ENCODE data around the gene DIO3.

DIO3 gene

GRCh38 chr14:101598571-101599233 is 37.4 kb downstream of the DIO3 start:
- no peak for DNase-seq (ENCODE audit: low read depth)

GRCh38 chr14:101599234-101599885 is 38.1 kb downstream of the DIO3 start:
- no peak for DNase-seq (ENCODE audit: low read depth)

GRCh38 chr14:101600336-101600890 is 39.1 kb downstream of the DIO3 start:
- no peak for DNase-seq (ENCODE audit: low read depth)

GRCh38 chr14:101600891-101601605 is 39.8 kb downstream of the DIO3 start:
- no peak for DNase-seq (ENCODE audit: low read depth)

- DNase-seq (ENCODE audit: low read depth): no peak
These were observed 40.5 kb downstream of the DIO3 start for GRCh38 chr14:101601606-101602465.

GRCh38 chr14:101602466-101602840 is 41.2 kb downstream of the DIO3 start:
- no peak for DNase-seq (ENCODE audit: low read depth)

DNA sequence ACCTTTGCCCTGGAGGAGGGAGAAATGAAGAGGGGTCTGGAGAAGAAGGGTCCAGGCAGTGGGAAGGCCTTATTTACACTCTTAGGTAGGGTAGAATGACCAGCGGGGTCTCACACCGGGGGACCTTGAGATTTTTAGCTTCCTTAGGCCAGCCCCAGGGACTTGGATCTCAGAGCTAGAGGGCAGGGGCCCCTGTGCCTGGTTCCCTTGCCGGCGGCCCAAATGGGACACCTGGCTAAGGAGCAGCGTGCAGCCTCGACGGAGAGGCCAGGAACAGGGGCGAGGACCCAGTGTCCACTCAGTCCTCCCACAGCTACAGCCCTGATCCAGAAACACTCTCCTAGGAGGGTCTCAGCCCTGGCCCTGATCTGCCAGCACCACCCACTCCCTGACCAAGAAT is 41.8 kb downstream of the DIO3 start:
- DNase-seq (ENCODE audit: low read depth): no peak

- no peak for DNase-seq (ENCODE audit: low read depth)
These were observed 43.1 kb downstream of the DIO3 start for GRCh38 chr14:101604228-101604934.

- no peak for DNase-seq (ENCODE audit: low read depth)
These were observed 43.9 kb downstream of the DIO3 start for GRCh38 chr14:101604935-101605780.

- DNase-seq (ENCODE audit: low read depth): no peak
These were observed 44.5 kb downstream of the DIO3 start for GRCh38 chr14:101605836-101606235.
